OCI-LY1 (cell line): ENCODE data around the gene CADM1.

Experiments
- H2AFZ ChIP-seq: fragments of 200-600 bp; sonication (generic), shearing (Covaris generic); 2 replicates; pipeline ENCODE4 v1.6.0; 2014; ENCODE audit warnings: antibody characterized with exemption, mild to moderate bottlenecking, low read length
- H3F3A ChIP-seq: fragments of 200-600 bp; sonication (generic), shearing (Covaris generic); 2 replicates; pipeline ENCODE4 v1.6.0; 2014; ENCODE audit warnings: mild to moderate bottlenecking, antibody characterized with exemption, low read length, moderate library complexity; ENCODE audit not compliant: insufficient read depth
- H3K27ac ChIP-seq: fragments of 200-600 bp; sonication (generic); 2 replicates; pipeline ENCODE4 v1.5.1; 2014; ENCODE audit warnings: low read length, mixed run types, mild to moderate bottlenecking, low read depth; ENCODE audit not compliant: poor library complexity, severe bottlenecking
- H3K27me3 ChIP-seq: fragments of 200-600 bp; sonication (generic); 2 replicates; pipeline ENCODE4 v1.6.0; 2014; ENCODE audit warnings: antibody characterized with exemption, mild to moderate bottlenecking, low read length, moderate library complexity; ENCODE audit not compliant: insufficient read depth
- H3K36me3 ChIP-seq: fragments of 200-600 bp; sonication (generic); 2 replicates; pipeline ENCODE4 v1.6.1; 2014; ENCODE audit warnings: mild to moderate bottlenecking, antibody characterized with exemption, low read length, moderate library complexity, mixed read lengths; ENCODE audit not compliant: insufficient read depth
- H3K4me1 ChIP-seq: fragments of 200-600 bp; sonication (generic); 2 replicates; pipeline ENCODE4 v1.5.1; 2014; ENCODE audit warnings: mild to moderate bottlenecking, low read length, moderate library complexity; ENCODE audit not compliant: insufficient read depth, severe bottlenecking
- H3K4me2 ChIP-seq: fragments of 200-600 bp; sonication (generic), shearing (Covaris generic); 2 replicates; pipeline ENCODE4 v1.6.1; 2014; ENCODE audit warnings: low read length
- H3K4me3 ChIP-seq: fragments of 200-600 bp; sonication (generic); 2 replicates; pipeline ENCODE4 v1.5.1; 2014; ENCODE audit warnings: low read length, low read depth, mild to moderate bottlenecking, mixed read lengths; ENCODE audit not compliant: poor library complexity, severe bottlenecking
- H3K79me2 ChIP-seq: fragments of 200-600 bp; shearing (Covaris generic); 2 replicates; pipeline ENCODE4 v1.6.1; 2016; ENCODE audit warnings: mixed run types, low read length, mixed read lengths; ENCODE audit not compliant: insufficient read depth
- H3K9ac ChIP-seq: fragments of 200-600 bp; sonication (generic), shearing (Covaris generic); 2 replicates; pipeline ENCODE4 v1.6.1; 2014; ENCODE audit warnings: mild to moderate bottlenecking, low read length, mixed read lengths
- H3K9me2 ChIP-seq: fragments of 200-600 bp; sonication (generic), shearing (Covaris generic); 2 replicates; pipeline ENCODE4 v1.6.1; 2014; ENCODE audit warnings: low read depth, mild to moderate bottlenecking, low read length, mixed read lengths
- H3K9me3 ChIP-seq: fragments of 200-600 bp; shearing (Covaris generic); 2 replicates; pipeline ENCODE4 v1.6.1; 2014; ENCODE audit warnings: low read length, mixed read lengths
- H4K20me1 ChIP-seq: fragments of 200-600 bp; sonication (generic), shearing (Covaris generic); 2 replicates; pipeline ENCODE4 v1.6.0; 2016; ENCODE audit warnings: mild to moderate bottlenecking, low read length; ENCODE audit not compliant: insufficient read depth
- EZH2 ChIP-seq: fragments of 200-600 bp; sonication (generic), shearing (Covaris generic); IDR thresholded peaks from 2 replicates; pipeline ENCODE4 v1.8.0; 2017; ENCODE audit warnings: borderline replicate concordance, mixed run types, mild to moderate bottlenecking, antibody characterized with exemption, low read length, moderate library complexity, mixed read lengths
- TF ChIP-seq, protein P1 (sequence below): fragments of 200-600 bp; sonication (generic), shearing (Covaris generic); IDR thresholded peaks from 2 replicates; pipeline ENCODE4 v1.5.1; 2017; ENCODE audit warnings: mild to moderate bottlenecking, antibody characterized with exemption, low read length, moderate library complexity, mixed read lengths

The CADM1 gene

DNA sequence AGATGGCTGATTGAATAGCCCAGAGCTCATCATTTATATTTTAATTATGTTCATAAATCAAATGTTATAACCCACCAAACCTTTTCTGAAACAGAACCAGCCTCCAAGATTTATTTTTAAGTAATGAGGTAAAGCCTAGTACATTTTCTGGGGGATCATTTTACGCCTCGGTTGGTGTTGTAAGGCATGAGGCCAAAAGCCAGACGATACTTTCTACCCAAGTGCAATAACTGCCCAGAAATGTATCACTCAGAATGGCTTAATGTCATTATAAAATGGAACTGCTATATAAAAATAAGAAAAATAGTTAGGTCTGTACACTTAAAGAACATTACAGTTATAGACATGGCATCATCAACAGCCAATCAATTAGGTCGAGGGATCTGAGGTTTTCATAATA is 283.3 kb downstream of the CADM1 start:
- Histone ChIP-seq H3K4me2 (peak overlapping the region; percentile 39), H3K4me1 (peaks cover 100% of the 10 kb centered on the region), H3F3A (no peaks in the 10 kb centered on the region; the same call in 1 of the 2 replicates), H3K9ac (peak overlapping the region; percentile 49), H3K9me3 (no peaks in the 10 kb centered on the region), H3K4me3 (no peak overlapping the region), H3K79me2 (no peaks in the 10 kb centered on the region), H3K27ac (peak overlapping the region; percentile 98), H3K36me3 (no peaks in the 10 kb centered on the region), H4K20me1 (no peaks in the 10 kb centered on the region), H2AFZ (no peak overlapping the region), H3K27me3 (no peaks in the 10 kb centered on the region), H3K9me2 (no peaks in the 10 kb centered on the region)
- no peak for TF ChIP-seq EZH2
- TF ChIP-seq, protein P1, sequence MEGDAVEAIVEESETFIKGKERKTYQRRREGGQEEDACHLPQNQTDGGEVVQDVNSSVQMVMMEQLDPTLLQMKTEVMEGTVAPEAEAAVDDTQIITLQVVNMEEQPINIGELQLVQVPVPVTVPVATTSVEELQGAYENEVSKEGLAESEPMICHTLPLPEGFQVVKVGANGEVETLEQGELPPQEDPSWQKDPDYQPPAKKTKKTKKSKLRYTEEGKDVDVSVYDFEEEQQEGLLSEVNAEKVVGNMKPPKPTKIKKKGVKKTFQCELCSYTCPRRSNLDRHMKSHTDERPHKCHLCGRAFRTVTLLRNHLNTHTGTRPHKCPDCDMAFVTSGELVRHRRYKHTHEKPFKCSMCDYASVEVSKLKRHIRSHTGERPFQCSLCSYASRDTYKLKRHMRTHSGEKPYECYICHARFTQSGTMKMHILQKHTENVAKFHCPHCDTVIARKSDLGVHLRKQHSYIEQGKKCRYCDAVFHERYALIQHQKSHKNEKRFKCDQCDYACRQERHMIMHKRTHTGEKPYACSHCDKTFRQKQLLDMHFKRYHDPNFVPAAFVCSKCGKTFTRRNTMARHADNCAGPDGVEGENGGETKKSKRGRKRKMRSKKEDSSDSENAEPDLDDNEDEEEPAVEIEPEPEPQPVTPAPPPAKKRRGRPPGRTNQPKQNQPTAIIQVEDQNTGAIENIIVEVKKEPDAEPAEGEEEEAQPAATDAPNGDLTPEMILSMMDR: no peak

GRCh38 chr11:115220423-115220822 is 283.8 kb downstream of the CADM1 start:
- peak overlapping the region; percentile 98 for H3K27ac ChIP-seq
- no peaks in the 10 kb centered on the region for H3K36me3 ChIP-seq
- H3K4me2 ChIP-seq: peak overlapping the region; percentile 39
- H3K9ac ChIP-seq: peak overlapping the region; percentile 49
- no peaks in the 10 kb centered on the region for H3K9me3 ChIP-seq
- no peaks in the 10 kb centered on the region for H3K9me2 ChIP-seq
- H4K20me1 ChIP-seq: no peaks in the 10 kb centered on the region
- H3F3A ChIP-seq: no peaks in the 10 kb centered on the region; the same call in 1 of the 2 replicates
- H3K4me1 ChIP-seq: peaks cover 100% of the 10 kb centered on the region
- no peak for TF ChIP-seq EZH2
- no peaks in the 10 kb centered on the region for H3K79me2 ChIP-seq
- H3K4me3 ChIP-seq: peak overlapping the region; percentile 8
- H3K27me3 ChIP-seq: no peaks in the 10 kb centered on the region
- no peak overlapping the region for H2AFZ ChIP-seq

- Histone ChIP-seq H3F3A (no peaks in the 10 kb centered on the region; the same call in 1 of the 2 replicates), H3K36me3 (no peaks in the 10 kb centered on the region), H3K27me3 (no peaks in the 10 kb centered on the region), H3K4me3 (peak overlapping the region; percentile 8), H3K27ac (peak overlapping the region; percentile 98), H3K4me2 (peak overlapping the region; percentile 39), H4K20me1 (no peaks in the 10 kb centered on the region), H3K9me2 (no peaks in the 10 kb centered on the region), H3K4me1 (peaks cover 98% of the 10 kb centered on the region), H3K9ac (peak overlapping the region; percentile 49), H3K9me3 (no peaks in the 10 kb centered on the region), H2AFZ (no peak overlapping the region), H3K79me2 (no peaks in the 10 kb centered on the region)
- TF ChIP-seq, protein P1: no peak
- TF ChIP-seq EZH2: no peak
These were observed 284.8 kb downstream of the CADM1 start for GRCh38 chr11:115219376-115219775.

- Histone ChIP-seq H3K4me1 (peaks cover 82% of the 10 kb centered on the region), H3F3A (no peaks in the 10 kb centered on the region; the same call in 1 of the 2 replicates), H3K36me3 (no peaks in the 10 kb centered on the region), H3K4me2 (peak overlapping the region; percentile 39; the same call in 1 of the 2 replicates), H3K79me2 (no peaks in the 10 kb centered on the region), H2AFZ (no peak overlapping the region), H3K4me3 (no peak overlapping the region), H3K9me2 (no peaks in the 10 kb centered on the region), H4K20me1 (no peaks in the 10 kb centered on the region), H3K9me3 (no peaks in the 10 kb centered on the region), H3K9ac (peak overlapping the region; percentile 49; the same call in 1 of the 2 replicates), H3K27me3 (no peaks in the 10 kb centered on the region), H3K27ac (peak overlapping the region; percentile 98)
- no peak for TF ChIP-seq EZH2
- TF ChIP-seq, protein P1: no peak
These were observed 286.4 kb downstream of the CADM1 start for GRCh38 chr11:115217726-115218311.
